ENCODE results near the gene CDK5RAP1. TPM values are rescaled to one million over a fixed set of nuclear protein-coding genes. Genes with fewer than 3 reads are reported as not detected.

Gene CDK5RAP1
- total and polyA plus RNA-seq, 2 of the 4 experiments (the other 2 are of a cell fraction): 23.9 to 28.1 TPM

DNA sequence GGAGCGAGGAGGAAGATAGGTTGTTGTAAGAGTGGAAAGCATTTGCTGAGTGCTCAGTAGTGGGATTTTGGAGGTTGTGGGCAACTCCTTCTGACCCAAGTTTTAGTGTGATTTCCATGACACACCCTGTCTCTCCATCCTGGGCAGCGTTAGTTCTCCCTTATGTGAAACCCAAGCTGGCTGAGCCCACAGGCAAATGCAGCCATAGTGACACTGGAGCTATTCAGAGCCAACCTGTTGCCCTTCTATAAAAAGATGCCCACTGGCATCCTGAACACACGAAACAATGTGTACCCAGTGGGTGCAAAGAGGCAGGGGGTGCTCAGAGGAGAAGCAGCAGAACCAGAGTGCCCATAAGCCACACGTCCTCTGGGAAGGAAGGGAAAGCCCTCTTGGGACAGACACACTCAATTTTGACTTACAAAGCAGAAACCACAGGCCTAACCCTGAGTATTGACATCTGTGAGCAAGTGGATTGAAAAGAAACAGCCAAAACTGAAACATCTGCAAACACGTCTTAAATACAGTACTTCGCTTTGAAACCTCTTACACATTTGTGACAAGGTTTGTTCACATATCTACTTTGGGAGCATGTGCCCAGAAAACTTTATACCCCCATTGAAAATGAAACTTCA lies 63.7 kb downstream of the CDK5RAP1 start:
- no peak overlapping the region for H3K4me2 ChIP-seq (ENCODE audit: low read depth, low read length)
- no peak overlapping the region for H4K5ac ChIP-seq (ENCODE audit: low read depth, low read length)
- TF ChIP-seq BHLHE40 (IDR thresholded peaks at IDR 0.05; ENCODE audit: low read depth, low read length): no peak
- no peak for TF ChIP-seq MAFK (IDR thresholded peaks at IDR 0.05; ENCODE audit: low read depth, low read length)
- no peak for TF ChIP-seq POLR2A (IDR thresholded peaks at IDR 0.05; ENCODE audit: low read depth, low read length)
- TF ChIP-seq MXI1 (IDR thresholded peaks at IDR 0.05; ENCODE audit: borderline replicate concordance, low read depth, low read length): no peak
- no peak for TF ChIP-seq NFE2L2 (IDR thresholded peaks at IDR 0.05; ENCODE audit: low read depth, low read length)
- no peak for TF ChIP-seq SMC3 (IDR thresholded peaks at IDR 0.05; ENCODE audit: low read depth, low read length)
- TF ChIP-seq CHD1 (IDR thresholded peaks at IDR 0.05; ENCODE audit: low read depth, low read length): no peak
- TF ChIP-seq RCOR1 (IDR thresholded peaks at IDR 0.05; ENCODE audit: insufficient replicate concordance, low read length): no peak
- TF ChIP-seq CTCF (conservative IDR thresholded peaks at IDR 0.05; ENCODE audit: low read depth, low read length): no peak
- TF ChIP-seq RFX5 (IDR thresholded peaks at IDR 0.05; ENCODE audit: low read depth, low read length): no peak
- no peaks in the 10 kb centered on the region for H3K9me3 ChIP-seq (ENCODE audit: control insufficient read depth, insufficient read depth, low read length)
- H2AK5ac ChIP-seq (ENCODE audit: low read depth, low read length): no peak overlapping the region
- no peaks in the 10 kb centered on the region for H3K4me1 ChIP-seq (ENCODE audit: control insufficient read depth, insufficient read depth, low read length)
- H3K27me3 ChIP-seq (ENCODE audit: control insufficient read depth, insufficient read depth, low read length): peaks cover 25% of the 10 kb centered on the region
- H3K14ac ChIP-seq (replicated peaks; ENCODE audit: low read depth, low read length): no peak overlapping the region
- H2AK9ac ChIP-seq (replicated peaks; ENCODE audit: low read depth, low read length, poor library complexity): no peak overlapping the region
- no peak overlapping the region for H3K4me3 ChIP-seq (ENCODE audit: insufficient read depth, low read depth, low read length)
- H3K18ac ChIP-seq (ENCODE audit: low read depth, low read length): no peak overlapping the region
- no peaks in the 10 kb centered on the region for H3K79me1 ChIP-seq (ENCODE audit: low read depth in 1 of 2, low read length in 2 of 2)
- no peaks in the 10 kb centered on the region for H4K20me1 ChIP-seq (ENCODE audit: insufficient read depth, low read length)
- DNase-seq (no peak), ATAC-seq (ENCODE audit: low read depth) (no peak)
- H2BK5ac ChIP-seq (ENCODE audit: low read depth, low read length, poor library complexity, severe bottlenecking): no peak overlapping the region
- WGBS, 2 experiments (ENCODE audit: extremely low coverage in 2 of 2, insufficient read length in 1 of 2): 80% methylated on average over 1 of the region's 6 CpGs; no CpG with 5 or more reads in 1 of the 2 experiments
- H2BK120ac ChIP-seq (ENCODE audit: low read depth, low read length): no peak overlapping the region
- in situ Hi-C loops (cut with MboI; ENCODE audit: low sequenced_read_pairs): no loop called here
- H3K9ac ChIP-seq (ENCODE audit: low read depth, low read length): no peak overlapping the region
- no peaks in the 10 kb centered on the region for H3K36me3 ChIP-seq (ENCODE audit: control insufficient read depth, insufficient read depth, low read length)
- H2BK20ac ChIP-seq (ENCODE audit: low read depth, low read length): no peak overlapping the region
- no peak overlapping the region for H3K27ac ChIP-seq (ENCODE audit: insufficient read depth, low read length)
- H3K9me1 ChIP-seq (ENCODE audit: insufficient read depth, low read length): 0 out of 2 replicates have a peak, but pooled peaks cover 3% of the 10 kb centered on the region
- CTCF ChIA-PET: no interaction called here
- dilution Hi-C loops (cut with HindIII; ENCODE audit: low sequenced_read_pairs, unreplicated experiment): no loop called here
- H4K91ac ChIP-seq (ENCODE audit: insufficient read depth, low read depth, low read length): no peak overlapping the region
- no peak overlapping the region for H3K56ac ChIP-seq (ENCODE audit: extremely low read depth, insufficient read depth, low read length)
- BruUV-seq (replicated peaks): no TSS peak
- no peak overlapping the region for H4K8ac ChIP-seq (ENCODE audit: low read depth in 2 of 2, low read length in 2 of 2)
- no peak overlapping the region for H2BK15ac ChIP-seq (ENCODE audit: low read depth, low read length)
- H3K4ac ChIP-seq (ENCODE audit: low read depth, low read length): no peak overlapping the region
- intact Hi-C loops (cut with micrococcal nuclease): no loop called here
- no peak overlapping the region for H2AFZ ChIP-seq (replicated peaks; ENCODE audit: low read length, poor library complexity)
- POLR2A ChIA-PET (ENCODE audit: unreplicated experiment): no interaction called here
- no peak overlapping the region for H3K23ac ChIP-seq (ENCODE audit: low read depth, low read length)

Data from IMR-90 (cell line).